Activated CD4-positive, CD25-positive, alpha-beta regulatory T cell (primary cell): ENCODE results near the gene PRR11.
"Not testable (repeated sequence)": the region's sequence is repeated elsewhere in the genome, so short reads cannot be mapped to it uniquely, and the experiment has no call there.

Experiments
- DNase-seq, 4 experiments: peaks; one replicate each; lab custom pipeline; 2025; lab: John Stamatoyannopoulos, UW

Gene PRR11

GRCh38 chr17:59220328-59221158 is 65.0 kb downstream of the PRR11 start, which contains the start of gene GDPD1:
Gene GDPD1, plus strand, starts transcription at chr17:59220511. Its CDS starts 99 bp downstream, at chr17:59220610.
- DNase-seq: peak; percentile 88 to 97 (median 94)

DNA sequence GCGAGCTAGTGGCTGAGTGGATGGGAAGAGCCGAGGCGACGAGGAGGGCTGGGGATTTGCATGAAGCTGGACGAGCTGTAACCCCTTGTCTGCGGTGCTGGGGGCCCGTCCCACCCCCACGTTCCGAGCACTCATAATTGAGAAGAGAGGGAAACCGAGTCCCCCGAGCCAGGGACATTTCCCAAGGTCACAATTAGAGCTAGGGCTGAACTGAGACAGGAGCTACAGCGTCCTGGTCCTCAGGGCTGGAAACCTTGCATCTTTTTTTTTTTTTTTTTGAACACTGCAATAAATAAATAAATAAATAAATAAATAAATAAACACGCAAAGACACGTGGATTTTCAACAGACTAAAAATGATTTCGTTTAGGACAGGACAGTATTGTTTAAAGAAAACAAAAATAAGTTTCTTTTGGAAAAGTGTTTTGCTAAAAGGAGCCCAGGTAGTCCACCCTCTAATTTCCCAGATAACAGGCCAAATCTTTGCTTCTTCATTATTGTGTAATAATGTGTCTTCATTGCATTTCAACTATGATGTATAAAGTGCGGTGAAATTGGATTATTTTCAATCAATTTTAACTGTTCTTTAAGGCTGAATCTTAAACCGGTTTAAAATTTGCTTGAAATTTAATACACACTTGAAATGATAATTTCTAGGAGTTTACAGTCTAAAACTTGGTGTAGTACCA is 65.8 kb downstream of the PRR11 start:
- DNase-seq: no peak

- DNase-seq: no peak
Observed at GRCh38 chr17:59223813-59224212, 68.3 kb downstream of the PRR11 start.

DNA sequence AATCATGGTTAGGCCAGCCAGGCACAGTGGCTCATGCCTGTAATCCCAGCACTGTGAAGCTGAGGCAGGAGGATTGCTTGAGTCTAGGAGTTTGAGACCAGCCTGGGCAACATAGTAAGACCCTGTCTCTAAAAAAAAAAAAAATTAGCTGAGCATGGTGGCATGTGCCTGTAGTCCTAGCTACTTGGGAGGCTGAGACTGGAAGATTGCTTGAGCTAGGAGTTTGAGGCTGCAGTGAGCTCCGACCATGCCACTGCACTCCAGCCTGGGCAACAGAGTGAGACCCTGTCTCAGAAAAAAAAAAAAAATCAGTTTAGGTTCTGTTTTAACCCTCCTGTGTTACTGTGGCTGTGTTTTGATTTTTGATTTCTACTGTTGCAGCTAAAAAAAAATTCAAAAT is 73.0 kb downstream of the PRR11 start:
- DNase-seq: not testable (repeated sequence)

DNA sequence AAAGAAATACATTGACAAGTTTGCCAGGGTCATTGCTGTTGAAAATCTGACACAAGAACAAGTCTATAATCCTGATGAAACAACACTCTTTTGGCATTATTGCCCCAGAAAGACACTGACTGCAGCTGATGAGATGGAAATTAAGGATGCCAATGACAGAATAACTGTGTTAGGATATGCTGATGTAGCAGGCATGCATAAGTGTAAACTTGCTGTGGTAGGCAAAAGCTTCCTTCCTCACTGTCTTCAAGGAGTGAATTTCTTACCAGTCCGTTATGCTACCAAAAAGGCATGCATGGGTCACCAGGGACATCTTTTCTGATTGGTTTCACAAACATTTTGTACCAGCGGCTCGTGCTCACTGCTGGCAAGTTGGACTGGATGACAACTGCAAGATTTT is 75.2 kb downstream of the PRR11 start:
- no peak for DNase-seq

DNA sequence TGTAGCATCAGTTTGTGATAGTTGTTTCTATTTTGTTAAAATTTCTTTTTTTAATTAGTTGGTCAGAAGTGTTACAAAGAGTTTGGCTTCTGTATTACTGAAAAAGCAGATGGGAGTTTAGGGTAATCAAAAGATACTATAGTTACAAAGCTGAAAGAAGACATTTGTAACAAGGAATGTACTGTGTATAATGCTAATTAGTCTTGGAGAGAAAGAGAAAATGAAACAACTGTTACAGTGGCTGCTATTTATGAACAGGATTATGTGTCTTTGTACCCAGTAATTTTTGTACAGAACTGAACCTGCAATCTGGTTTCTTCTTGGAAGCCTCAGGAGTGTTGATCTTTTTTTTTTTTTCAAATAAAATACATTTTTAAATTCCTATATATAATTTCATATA is 79.1 kb downstream of the PRR11 start:
- DNase-seq: no peak

DNA sequence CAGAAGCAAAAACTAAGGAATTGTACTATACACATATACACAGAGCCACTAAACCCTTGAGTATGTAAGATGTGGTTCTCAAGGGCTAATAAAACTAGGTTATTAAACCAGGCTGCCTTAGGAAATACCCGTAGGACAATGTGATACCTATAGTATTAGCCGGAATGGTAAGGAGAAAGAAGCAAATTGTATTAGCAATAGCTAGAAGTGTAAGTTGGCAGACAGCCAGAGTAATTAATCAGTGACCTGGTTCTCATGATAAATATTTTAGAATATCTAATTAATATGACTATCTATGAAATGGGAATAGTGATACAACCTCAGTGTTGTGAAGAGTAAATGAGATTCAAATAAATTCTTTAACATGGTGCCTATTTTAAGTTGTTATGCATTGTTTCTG is 83.4 kb downstream of the PRR11 start:
- no peak for DNase-seq

DNA sequence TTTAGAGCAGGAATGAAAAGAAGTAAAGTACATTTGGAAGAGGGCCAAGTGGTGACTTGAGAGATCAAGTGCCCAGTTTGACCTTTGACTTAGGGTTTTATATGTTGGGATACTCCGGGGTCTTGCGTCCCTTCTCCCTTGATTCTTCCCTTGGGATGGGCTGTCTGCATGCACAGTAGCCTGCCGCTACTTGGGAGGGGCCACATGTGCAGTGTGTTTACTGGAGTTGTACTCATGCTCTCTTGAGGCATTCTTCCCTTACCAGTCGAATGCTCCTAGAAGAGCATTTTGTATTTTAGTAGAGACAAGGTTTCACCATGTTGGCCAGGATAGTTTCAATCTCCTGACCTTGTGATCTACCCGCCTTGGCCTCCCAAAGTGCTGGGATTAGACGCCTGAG is 88.5 kb downstream of the PRR11 start:
- DNase-seq: no peak
